Retinal pigment epithelial cell (primary cell): Measurements from ENCODE around the gene RHBDF2.
"Not testable (repeated sequence)": the region's sequence is repeated elsewhere in the genome, so short reads cannot be mapped to it uniquely, and the experiment has no call there.

ENCODE experiments used
- DNase-seq: peaks from one replicate; pipeline ENCODE4 v3.0.0-alpha.2; 2010; ENCODE audit warnings: low read depth
- H3K4me3 ChIP-seq: 2 replicates; pipeline ENCODE4 v1.5.1; 2011; ENCODE audit warnings: mild to moderate bottlenecking, low read length, control low read depth, moderate library complexity
- TF ChIP-seq, protein P1 (sequence below): conservative IDR thresholded peaks from 2 replicates; pipeline ENCODE4 v1.5.1; 2011; ENCODE audit warnings: low read depth, low read length, control low read depth, inconsistent platforms

RHBDF2 gene

DNA sequence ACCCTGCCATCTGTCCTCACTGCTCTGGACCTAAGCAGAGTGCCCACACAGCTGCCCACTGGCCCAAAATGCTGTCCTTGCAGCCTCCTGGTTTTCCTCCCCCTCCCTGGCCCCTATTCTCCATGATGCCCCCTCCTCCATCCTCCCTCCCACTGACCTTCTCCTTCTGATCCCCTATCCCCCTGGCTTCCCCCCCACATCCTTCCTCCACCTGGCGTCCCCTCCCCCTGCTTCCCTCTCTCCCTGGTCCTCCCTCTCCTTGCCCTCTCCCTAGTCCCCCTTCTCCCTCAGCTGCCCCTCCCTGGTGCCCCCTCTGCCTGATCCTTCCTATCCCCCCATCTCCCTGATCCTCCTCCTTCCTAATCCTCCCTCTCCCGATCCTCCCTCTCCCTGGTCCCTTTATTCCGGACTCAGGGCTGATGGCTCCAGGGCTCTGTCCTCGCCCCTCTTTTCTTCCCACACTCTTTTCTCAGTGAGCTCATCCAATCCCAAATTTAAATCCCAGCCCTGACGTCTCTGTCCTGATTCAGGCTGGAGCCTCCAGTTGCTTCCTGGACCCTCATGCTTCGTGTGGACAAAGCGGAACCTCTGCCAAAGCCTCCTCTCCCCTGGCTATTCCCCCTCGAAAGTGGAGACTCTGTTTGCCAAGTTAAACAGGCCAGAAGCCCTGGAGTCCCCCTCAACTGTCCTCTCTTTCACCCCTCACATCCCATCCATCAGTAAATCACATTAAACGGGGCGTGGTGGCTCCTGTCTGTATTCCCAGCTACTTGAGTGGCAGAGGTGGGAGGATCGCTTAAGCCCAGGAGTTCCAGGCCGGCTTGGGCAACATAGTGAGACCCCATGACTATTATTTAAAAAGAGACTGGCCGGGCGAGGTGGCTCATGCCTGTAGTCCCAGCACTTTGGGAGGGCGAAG lies 18.1 kb upstream of the RHBDF2 start:
- no peak overlapping the region for H3K4me3 ChIP-seq
- no peak for DNase-seq
- TF ChIP-seq, protein P1, sequence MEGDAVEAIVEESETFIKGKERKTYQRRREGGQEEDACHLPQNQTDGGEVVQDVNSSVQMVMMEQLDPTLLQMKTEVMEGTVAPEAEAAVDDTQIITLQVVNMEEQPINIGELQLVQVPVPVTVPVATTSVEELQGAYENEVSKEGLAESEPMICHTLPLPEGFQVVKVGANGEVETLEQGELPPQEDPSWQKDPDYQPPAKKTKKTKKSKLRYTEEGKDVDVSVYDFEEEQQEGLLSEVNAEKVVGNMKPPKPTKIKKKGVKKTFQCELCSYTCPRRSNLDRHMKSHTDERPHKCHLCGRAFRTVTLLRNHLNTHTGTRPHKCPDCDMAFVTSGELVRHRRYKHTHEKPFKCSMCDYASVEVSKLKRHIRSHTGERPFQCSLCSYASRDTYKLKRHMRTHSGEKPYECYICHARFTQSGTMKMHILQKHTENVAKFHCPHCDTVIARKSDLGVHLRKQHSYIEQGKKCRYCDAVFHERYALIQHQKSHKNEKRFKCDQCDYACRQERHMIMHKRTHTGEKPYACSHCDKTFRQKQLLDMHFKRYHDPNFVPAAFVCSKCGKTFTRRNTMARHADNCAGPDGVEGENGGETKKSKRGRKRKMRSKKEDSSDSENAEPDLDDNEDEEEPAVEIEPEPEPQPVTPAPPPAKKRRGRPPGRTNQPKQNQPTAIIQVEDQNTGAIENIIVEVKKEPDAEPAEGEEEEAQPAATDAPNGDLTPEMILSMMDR: no peak

DNA sequence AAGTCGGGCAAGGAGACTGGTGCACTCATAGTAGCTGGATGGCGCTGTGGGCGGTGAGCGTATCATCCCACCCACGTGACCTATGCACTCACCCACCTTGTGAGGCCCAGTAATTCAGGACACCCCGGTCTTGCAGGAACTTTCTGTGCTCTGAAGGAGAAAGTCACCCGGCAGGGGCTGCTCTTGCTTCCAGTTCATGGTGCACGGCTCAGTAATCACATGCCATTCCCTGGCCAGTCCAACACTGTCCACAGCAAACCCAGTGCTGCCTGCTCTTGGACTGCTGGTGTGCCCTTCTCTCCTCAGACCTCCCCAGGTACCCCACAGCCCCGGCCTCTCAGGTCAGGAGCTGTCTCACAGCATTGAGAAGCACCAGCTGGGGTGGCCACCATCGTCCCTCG lies 16.4 kb upstream of the RHBDF2 start:
- no peak for DNase-seq
- TF ChIP-seq, protein P1: peak; percentile 38

DNA sequence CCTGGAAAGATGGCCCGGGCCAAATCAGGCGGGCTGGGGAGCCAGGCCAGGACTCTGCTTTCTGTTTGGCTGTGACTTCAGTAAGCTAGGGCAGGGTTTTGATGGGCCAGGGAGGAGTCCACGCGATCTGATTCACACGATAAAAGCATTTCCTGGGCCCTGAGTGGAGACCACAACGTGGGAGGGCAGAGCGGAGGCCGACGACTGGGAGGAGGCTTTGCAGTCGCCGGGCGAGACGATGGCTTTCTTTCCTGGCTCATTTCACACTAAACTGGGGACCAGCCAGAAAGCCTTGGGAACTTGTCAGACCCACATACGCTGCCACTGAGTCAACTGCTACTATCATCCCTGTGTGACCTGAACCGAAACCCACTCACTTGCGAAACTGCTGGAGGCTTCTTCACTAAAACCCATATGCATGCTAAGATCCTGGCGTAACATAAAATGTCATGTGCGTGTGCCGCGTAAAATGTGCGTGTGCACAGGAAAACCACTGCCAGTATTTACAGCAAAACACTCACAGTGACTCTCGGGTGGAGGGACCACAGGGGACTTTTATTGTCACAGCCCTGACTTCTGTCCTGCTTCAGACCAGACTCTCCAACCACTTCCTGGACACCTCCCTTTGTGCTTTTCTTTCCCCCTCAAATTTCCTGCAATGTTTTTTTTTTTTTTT lies 14.2 kb upstream of the RHBDF2 start:
- TF ChIP-seq, protein P1: no peak
- H3K4me3 ChIP-seq: no peak overlapping the region
- no peak for DNase-seq

More for the DNA sequence above, 16.4 kb upstream of the RHBDF2 start:
- H3K4me3 ChIP-seq: no peak overlapping the region

DNA sequence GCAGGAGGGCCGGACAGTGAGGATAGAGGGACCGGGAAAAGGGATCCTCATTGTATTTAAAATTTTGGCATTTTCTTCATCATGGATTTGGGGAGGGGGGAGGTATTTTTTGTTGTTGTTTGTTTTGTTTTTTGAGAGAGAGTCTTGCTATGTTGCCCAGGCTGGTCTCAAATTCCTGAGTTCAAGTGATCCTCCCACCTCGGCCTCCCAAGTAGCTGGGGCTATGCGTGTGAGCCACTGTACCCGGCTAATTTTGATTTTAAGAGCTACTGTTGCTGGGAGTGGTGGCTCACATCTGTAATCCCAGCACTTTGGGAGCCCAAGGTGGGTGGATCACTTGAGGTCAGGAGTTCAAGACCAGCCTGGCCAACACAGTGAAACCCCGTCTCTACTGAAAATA lies 13.1 kb upstream of the RHBDF2 start:
- not testable (repeated sequence) for H3K4me3 ChIP-seq, DNase-seq

DNA sequence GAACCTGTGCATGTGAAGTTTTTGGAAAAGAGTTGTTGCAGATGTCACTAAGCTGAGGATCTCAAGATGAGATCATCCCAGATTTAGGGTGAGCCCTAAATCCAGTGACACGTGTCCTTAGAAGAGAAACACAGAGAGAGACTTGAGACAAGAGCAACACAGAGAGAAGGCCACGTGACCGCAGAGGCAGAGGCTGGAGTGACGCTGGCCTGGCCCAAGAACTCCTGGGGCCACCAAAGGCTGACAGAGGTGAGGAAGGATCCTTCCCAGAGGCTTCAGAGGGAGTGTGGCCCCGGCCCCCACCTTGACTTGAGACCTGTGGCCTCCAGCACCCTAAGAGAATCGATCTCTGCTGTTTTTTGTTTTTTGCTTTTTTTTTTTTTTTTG lies 12.1 kb upstream of the RHBDF2 start:
- no peak overlapping the region for H3K4me3 ChIP-seq
- TF ChIP-seq, protein P1: no peak
- no peak for DNase-seq

DNA sequence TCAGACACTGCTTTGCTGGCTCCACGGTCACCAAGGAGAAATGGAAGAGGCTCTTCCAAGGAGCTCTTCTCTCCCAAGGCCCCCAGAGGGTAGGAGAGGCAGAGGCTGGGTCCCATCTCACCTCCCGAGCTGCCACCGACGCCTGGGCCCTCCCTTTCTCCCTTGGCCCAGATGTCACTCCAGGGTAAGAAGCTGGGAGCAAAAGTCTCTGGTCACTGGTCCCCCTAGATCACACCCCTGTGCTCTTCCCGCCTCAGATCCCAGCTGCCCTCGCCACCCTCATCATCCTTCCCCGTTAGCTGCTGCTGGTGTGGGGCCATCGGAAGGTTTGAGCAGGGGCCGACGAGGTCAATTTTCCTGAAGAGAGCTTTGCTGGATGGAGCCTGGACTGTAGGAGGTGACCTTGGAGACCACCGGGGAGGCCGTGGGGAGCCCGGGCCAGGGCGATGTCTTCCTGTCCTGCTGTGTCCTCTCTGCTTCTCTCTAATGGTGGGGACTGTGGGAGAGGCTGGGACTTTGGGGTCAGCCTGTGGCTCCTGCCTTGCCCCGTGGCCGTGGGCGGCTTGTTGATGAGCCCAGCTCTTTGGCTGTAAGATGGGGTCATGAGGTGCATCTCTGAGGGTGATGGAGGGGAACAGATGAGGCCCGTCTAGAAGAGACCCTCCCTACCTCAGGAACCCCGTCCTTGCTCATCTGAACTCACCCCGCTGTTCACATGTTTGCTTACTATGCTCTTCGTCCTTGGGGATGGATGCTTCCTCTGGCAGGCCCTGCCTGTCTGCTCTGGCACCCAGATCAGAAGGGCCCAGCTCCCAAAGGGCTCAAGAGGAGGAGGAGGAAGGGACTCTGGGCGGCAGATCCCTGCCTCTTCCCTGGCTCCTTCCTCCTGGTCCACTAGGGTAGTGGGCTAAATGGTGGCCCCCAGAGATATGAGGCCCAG lies 11.4 kb upstream of the RHBDF2 start:
- DNase-seq: no peak
- no peak overlapping the region for H3K4me3 ChIP-seq
- TF ChIP-seq, protein P1: no peak

DNA sequence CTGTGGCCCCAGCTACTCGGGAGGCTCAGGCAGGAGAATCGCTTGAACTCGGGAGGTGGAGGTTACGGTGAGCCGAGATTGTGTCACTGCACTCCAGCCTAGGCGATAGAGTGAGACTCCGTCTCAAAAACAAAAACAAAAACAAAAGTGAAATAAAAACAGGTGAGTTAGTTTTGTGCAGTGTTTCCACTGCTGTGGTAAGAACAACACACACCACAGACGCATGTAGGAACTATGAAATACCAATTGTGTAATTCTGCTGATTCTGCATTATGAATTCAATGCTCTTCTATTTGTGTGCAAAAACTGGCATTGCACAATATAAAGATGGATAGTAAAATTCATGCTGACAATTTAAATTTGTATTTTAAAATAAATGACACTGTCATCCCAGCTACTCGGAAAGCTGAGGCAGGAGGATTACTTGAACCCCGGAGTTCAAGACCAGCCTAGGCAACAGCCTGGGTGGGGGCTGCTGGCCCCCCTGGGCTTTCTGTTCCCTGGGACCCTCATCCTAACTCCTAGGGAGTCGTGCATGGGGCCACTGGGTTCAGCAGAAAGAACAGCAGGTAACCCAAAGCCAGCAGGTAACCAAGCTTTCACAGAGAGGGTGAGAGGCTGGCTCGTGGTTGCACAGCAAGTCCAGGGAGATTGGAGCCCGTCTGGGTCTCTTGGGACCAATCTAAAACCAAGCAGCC lies 10.6 kb upstream of the RHBDF2 start:
- no peak for DNase-seq
- H3K4me3 ChIP-seq: no peak overlapping the region
- TF ChIP-seq, protein P1: no peak
